ENCODE data around the gene HOXB6.

Gene HOXB6

GRCh38 chr17:48621410-48622392 is 16.9 kb upstream of the HOXB6 start:
- DNase-seq = no peak

GRCh38 chr17:48620461-48621139 is 15.8 kb upstream of the HOXB6 start:
- no peak for DNase-seq

- no peak for DNase-seq
Measured at GRCh38 chr17:48619826-48620449, 15.2 kb upstream of the HOXB6 start.

DNA sequence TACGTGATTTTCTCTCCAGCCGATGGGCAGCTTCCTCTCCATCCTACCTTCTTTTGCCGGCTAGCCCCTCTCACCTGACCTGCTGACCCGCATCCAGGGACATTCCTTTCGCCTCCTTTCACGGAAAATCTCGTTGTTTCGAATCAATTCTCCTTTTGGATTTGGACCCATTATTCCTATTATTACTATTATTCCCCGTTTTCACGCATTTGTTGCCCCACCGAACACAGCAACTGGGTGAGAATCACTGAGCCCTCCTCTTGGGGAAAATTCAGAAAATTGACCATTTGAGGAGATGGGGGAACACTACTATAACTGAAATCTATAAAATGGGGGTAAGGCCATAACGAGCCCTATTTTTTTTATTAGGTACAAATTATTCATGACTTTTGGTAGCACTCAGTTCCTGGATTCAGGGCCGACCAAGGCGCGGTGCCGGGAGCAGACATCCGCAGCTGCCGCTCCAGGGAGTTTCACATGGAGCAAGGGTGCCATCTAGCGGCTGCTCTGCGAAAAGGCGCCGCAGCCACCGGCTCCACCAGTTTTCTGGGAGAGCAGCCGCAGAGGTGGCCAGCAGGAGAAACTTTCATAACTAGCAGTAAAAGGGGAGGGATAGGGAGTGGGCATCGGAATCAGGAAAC is 13.6 kb upstream of the HOXB6 start:
- peak; percentile 73 for DNase-seq

DNA sequence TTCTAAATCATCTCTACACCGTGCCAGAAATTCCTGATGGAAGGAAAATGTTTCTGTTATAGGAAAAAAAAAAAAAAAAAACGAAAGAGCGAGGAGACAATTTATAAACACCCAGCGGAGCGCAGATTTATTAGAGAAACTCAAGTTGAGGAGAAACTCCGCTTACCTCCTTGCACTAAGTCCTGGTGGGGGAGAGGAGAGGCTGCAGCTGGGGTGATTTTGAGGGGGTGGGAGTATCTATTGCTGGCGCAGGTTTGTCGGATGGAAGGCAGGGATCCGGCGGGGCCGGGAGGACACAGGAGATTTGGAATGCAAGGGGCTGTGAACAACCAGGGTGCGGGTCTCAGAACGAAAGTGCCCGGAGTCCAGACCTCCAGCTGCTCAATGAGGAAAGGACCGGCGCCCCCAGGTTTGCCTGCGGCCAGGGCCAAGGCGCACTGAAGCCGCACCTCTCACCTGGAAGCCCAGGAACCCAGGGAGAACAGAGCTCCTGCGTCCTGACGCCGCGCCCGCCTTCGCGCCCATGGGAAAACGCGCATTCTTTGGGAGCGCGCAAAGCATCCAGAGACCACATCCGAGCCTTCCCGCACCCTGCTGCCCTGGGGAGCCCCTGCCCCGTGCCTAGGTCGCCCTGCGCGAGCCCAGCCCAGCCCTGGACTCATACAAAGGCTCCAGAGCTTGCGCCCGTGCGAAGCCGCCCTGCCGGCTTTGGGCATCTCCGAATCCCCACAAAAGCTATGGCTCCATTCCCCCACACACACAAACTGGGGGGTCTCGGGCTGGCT is 12.9 kb upstream of the HOXB6 start:
- DNase-seq = no peak

DNA sequence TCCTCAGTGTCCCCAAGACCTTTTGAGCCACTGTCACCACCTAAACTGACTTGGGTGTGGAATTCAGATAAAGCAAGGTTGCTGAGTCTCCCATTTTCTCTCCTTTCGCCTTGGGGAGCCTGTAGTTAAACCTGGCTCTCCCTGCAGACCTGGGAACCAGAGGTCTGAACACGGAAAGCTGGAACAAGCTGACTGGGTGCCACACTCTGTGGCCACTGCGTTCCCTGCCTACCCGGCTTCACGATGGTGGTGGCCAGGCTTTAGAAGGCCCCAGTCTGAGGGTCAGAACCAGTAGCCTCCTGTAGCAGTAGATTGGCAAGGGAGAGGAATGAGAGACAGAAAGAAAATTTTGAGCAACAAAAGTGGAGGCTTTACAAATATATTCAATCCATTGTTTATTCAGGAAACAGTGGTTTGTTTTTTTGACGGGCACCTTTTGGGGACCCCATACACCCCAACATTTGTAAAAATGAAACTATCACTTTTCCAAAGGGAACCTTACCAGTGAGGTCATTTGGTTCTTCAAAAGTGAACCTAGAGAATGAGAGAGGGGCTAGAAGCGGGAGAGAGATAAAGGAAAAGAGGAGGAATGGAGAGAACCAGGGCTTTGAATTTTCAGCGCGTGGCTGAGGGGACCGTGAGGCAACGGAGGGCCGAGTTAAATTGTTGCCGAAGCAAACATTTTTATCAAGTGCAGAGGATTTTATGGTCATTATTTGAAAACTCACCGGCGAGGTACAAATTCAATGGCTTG is 12.1 kb upstream of the HOXB6 start:
- no peak for DNase-seq

GRCh38 chr17:48615963-48616716 is 11.4 kb upstream of the HOXB6 start:
- DNase-seq = no peak

GRCh38 chr17:48615047-48615962 is 10.5 kb upstream of the HOXB6 start, which contains the start of gene HOXB8:
Gene HOXB8, minus strand, starts transcription at chr17:48615292. Its CDS starts 588 bp downstream, at chr17:48614704.
- no peak for DNase-seq

DNA sequence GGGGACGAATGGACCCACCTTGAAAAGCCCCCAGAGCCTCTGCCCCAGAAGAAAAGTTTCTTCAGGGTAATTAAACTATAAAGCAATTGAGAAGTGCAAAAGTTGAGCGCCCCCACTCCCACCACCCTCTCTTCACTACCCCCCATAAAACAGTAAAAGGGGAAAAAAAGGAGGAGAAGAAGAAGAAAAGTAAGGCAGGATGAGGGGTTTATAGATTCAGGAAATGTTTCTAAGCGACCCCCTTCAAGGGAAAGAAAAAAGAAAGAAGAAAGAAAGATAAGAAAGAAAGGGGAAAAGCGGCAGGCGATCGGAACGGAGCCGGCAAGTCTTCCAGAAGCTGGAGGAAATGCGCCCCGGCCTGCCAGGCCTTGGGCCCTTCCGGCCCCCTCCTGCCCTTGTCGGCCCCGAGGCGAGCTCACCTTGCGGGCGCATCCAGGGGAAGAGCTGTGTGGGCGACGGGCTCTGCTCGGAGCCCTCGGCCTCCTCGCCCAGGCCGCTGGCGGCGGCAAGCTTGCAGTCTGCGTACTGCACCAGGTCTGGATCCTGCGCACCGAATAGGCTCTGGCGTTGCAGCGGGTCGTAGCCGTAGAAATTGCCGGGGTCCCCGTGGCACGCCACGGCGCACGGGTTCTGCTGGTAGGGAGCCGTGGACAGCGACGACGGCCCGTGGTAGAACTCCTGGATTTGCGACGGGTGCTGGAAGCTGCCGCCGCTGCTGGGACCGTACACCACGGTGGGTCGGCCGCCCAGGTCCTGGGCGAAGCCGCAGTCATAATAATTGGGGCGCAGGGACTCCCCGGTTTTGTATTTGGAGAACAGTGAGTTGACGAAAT is 9.3 kb upstream of the HOXB6 start:
- peak; percentile 10 for DNase-seq

DNA sequence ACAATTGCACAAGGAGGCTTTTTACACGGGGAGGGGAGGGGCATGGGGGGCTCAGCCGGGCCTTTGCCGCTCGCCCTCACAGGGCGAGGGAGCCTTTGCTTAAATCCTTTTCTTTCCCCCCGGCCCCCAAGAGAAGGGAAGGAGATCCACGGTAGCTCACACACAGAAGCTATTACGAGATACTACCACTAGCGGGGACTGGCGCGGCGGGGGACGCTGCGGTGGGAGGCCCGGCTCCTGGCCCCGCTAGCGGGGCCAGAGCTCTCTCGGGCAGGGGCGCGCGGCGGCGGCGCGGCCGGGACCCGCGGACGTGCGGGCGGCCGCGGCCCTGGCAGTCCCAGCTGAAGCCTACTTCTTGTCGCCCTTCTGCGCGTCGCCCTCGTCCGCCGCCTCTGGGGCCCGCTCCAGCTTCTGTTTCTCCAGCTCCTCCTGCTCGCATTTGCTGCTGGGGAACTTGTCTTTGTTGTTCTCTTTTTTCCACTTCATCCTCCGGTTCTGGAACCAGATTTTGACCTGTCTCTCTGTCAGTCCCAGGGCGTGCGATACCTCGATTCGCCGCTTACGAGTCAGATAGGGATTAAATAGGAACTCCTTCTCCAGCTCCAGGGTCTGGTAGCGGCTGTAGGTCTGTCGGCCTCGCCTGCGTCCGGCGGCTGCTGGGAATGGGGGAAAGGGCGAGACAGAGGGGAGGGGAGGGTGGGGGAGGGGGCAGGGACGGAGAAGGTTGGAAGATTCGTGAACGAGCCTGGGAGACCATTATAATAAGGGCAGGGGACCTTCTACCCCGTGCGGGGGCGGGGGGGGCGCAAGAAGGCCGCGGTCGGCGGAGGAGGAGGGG is 8.3 kb upstream of the HOXB6 start:
- DNase-seq = peak; percentile 41

DNA sequence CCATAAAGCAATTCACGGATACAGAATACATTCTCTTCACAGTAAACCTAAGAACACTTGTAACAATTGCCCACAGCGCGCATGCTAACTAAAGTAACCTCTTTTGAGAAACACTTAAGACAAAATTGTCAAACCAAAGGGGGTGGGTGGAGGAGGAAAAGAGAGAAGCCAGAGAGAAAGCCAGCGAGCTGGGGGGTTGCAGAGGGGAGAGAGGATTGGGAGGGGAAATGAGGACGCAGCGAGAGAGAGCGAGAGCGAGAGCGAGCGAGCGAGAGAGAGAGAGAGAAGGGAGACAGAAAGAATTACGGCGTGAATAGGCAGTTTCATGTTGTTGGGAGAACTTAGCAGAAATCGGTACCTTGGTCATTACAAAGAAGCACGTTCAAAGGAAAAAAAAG is 7.7 kb upstream of the HOXB6 start:
- DNase-seq = no peak

GRCh38 chr17:48611681-48612455 is 7.1 kb upstream of the HOXB6 start:
- no peak for DNase-seq

GRCh38 chr17:48611213-48611612 is 6.4 kb upstream of the HOXB6 start:
- DNase-seq = no peak

DNA sequence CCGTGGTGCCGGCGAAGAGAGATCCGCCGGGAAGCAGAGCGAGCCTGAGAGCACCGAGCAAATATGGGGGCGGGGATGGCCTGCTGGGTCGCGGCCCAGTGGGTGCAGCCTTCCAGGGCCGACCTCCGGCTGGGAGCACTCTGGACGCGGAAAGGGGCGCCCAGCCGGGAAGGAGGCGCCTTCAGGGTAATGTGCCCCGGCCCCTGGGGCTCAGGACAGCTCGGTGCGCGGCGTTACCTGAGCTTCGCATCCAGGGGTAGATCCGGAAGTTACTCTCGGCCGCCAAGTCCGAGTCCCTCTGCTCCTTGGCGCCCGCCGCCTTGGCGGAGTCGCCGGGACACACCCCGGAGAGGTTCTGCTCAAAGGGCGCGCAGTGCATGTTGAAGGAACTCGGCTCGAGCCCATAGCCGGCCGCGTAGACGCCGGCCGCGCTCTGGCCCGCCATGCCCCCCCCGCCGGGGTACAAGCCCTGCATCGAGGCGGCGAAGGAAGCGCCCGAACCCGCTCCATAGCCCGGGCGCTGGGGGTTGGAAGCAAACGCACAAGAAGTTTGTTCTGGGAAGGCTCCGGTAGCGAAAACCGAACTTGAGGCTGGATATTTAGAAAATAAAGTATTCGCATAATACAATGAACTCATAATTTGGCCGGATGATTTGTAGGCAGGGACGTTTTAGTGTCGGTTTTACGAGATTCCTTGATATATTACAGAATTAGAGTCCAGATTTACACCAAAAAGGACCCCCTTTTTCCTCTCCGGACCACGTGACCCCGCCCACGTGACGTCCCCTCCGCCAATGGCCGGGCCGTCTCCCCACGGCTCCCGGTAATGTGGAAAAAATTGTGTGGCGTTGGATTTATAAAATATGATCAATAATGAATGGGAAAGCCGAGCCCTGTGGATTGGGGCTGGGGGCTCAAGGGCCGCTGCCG is 5.8 kb upstream of the HOXB6 start, which contains the start of gene HOXB7:
Gene HOXB7 (minus strand): TSS at position 736 of the 930 bp plus-strand sequence. CDS start 99 bp downstream, at position 637.
- DNase-seq = peak; percentile 64

DNA sequence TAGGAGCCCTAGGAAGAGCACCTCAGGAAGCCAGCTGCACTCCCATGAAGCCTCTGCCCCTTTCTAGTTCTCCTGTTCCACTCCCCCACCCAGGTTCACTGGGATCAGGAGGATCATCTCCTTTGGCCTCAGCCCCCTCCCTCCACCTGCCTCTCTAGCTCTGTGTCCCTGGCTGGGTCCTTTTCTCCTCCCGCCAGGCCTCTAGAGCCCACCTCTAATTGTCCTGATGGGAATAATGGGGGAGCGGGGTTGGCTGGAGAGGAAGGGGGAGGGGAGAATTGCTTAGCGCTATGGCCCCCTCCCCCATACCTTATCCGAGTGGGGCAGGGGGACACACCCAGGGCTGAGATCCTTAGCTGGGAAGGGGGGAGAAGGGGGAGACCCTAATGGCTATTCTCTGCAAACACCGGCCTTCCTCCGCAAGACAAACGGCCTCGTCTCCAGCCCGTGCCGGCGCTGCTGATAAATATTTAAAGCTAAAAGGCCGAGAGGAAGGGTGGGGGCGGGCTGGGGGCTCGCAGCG is 5.0 kb upstream of the HOXB6 start:
- no peak for DNase-seq

All from stimulated activated naive CD4-positive, alpha-beta T cell treated with Interleukin-2 at 50 U/mL for 16 hours (primary cell).